Measurements from ENCODE around the gene TRAPPC8. TPM values are rescaled to one million over a fixed set of nuclear protein-coding genes. Genes with fewer than 3 reads are reported as not detected.

Gene TRAPPC8
- total RNA-seq, 1 donor from 2014 or later, result 39.8 TPM

GRCh38 chr18:31892936-31893335 lies 50.0 kb downstream of the TRAPPC8 start:
- peaks cover 22% of the 10 kb centered on the region for H3K36me3 Mint-ChIP-seq
- peaks cover 2% of the 10 kb centered on the region for H3K4me1 Mint-ChIP-seq
- no peaks in the 10 kb centered on the region for H3K9me3 Mint-ChIP-seq

GRCh38 chr18:31891566-31891965 lies 51.4 kb downstream of the TRAPPC8 start:
- Mint-ChIP-seq H3K27me3 (ENCODE audit: low read depth) (no peaks in the 10 kb centered on the region), H3K4me1 (peaks cover 2% of the 10 kb centered on the region), H3K36me3 (peaks cover 29% of the 10 kb centered on the region), H3K4me3 (no peak overlapping the region), H3K9me3 (no peaks in the 10 kb centered on the region), H3K27ac (no peak overlapping the region)
- TF ChIP-seq CTCF (IDR thresholded peaks at IDR 0.05; ENCODE audit: unreplicated experiment), result no peak
- DNase-seq (ENCODE audit: low spot score in 2 of 2, unreplicated experiment in 2 of 2), result no peak

More at GRCh38 chr18:31892936-31893335, 50.0 kb downstream of the TRAPPC8 start:
- no peak overlapping the region for H3K27ac Mint-ChIP-seq
- TF ChIP-seq CTCF (IDR thresholded peaks at IDR 0.05; ENCODE audit: unreplicated experiment), result no peak
- no peak for DNase-seq (ENCODE audit: low spot score in 2 of 2, unreplicated experiment in 2 of 2)
- H3K4me3 Mint-ChIP-seq, result no peak overlapping the region
- no peaks in the 10 kb centered on the region for H3K27me3 Mint-ChIP-seq (ENCODE audit: low read depth)

GRCh38 chr18:31884020-31884419 lies 58.9 kb downstream of the TRAPPC8 start:
- Mint-ChIP-seq H3K4me1 (no peaks in the 10 kb centered on the region), H3K27me3 (ENCODE audit: low read depth) (no peaks in the 10 kb centered on the region), H3K4me3 (no peak overlapping the region), H3K27ac (no peak overlapping the region), H3K36me3 (peaks cover 73% of the 10 kb centered on the region), H3K9me3 (peaks cover 33% of the 10 kb centered on the region)
- TF ChIP-seq CTCF (IDR thresholded peaks at IDR 0.05; ENCODE audit: unreplicated experiment), result no peak
- DNase-seq (ENCODE audit: low spot score in 2 of 2, unreplicated experiment in 2 of 2), result no peak

GRCh38 chr18:31880186-31880898 lies 62.6 kb downstream of the TRAPPC8 start:
- DNase-seq (ENCODE audit: low spot score in 2 of 2, unreplicated experiment in 2 of 2), result no peak
- Mint-ChIP-seq H3K9me3 (peaks cover 45% of the 10 kb centered on the region), H3K27ac (no peak overlapping the region), H3K27me3 (ENCODE audit: low read depth) (no peaks in the 10 kb centered on the region), H3K4me3 (no peak overlapping the region), H3K36me3 (peaks cover 74% of the 10 kb centered on the region), H3K4me1 (no peaks in the 10 kb centered on the region)
- TF ChIP-seq CTCF (IDR thresholded peaks at IDR 0.05; ENCODE audit: unreplicated experiment), result no peak

GRCh38 chr18:31878358-31878757 lies 64.6 kb downstream of the TRAPPC8 start:
- peaks cover 72% of the 10 kb centered on the region for H3K36me3 Mint-ChIP-seq
- H3K9me3 Mint-ChIP-seq, result peaks cover 45% of the 10 kb centered on the region

More at GRCh38 chr18:31878358-31878757, 64.6 kb downstream of the TRAPPC8 start:
- no peak for TF ChIP-seq CTCF (IDR thresholded peaks at IDR 0.05; ENCODE audit: unreplicated experiment)
- H3K27me3 Mint-ChIP-seq (ENCODE audit: low read depth), result no peaks in the 10 kb centered on the region
- no peak overlapping the region for H3K4me3 Mint-ChIP-seq
- H3K27ac Mint-ChIP-seq, result no peak overlapping the region
- H3K4me1 Mint-ChIP-seq, result no peaks in the 10 kb centered on the region
- DNase-seq (ENCODE audit: low spot score in 2 of 2, unreplicated experiment in 2 of 2), result no peak
